Prostate gland (tissue), 2 donors: Measurements from ENCODE around the gene PAQR6.

Experiments
- POLR2A ChIP-seq: fragments of 450-650 bp; IDR thresholded peaks from one replicate; pipeline ENCODE4 v1.6.1; 2016; ENCODE audit warnings: antibody characterized with exemption, mild to moderate bottlenecking
- POLR2AphosphoS5 ChIP-seq: sonication (generic); formaldehyde crosslinking; IDR thresholded peaks from one replicate; pipeline ENCODE4 v1.6.1; 2017; ENCODE audit warnings: antibody characterized with exemption
- TF ChIP-seq, protein P1 (sequence below), 4 experiments: fragments of 200-600 bp in 2 of 4; fragments of 450-650 bp in 2 of 4; sonication (generic) in 2 of 4; IDR thresholded peaks; 1 replicate in 3 of 4; 2 replicates in 1 of 4; pipeline ENCODE4 v1.5.1; 2016 to 2019; ENCODE audit warnings: antibody characterized with exemption in 4 of 4, mild to moderate bottlenecking in 2 of 4, moderate library complexity in 2 of 4

DNA sequence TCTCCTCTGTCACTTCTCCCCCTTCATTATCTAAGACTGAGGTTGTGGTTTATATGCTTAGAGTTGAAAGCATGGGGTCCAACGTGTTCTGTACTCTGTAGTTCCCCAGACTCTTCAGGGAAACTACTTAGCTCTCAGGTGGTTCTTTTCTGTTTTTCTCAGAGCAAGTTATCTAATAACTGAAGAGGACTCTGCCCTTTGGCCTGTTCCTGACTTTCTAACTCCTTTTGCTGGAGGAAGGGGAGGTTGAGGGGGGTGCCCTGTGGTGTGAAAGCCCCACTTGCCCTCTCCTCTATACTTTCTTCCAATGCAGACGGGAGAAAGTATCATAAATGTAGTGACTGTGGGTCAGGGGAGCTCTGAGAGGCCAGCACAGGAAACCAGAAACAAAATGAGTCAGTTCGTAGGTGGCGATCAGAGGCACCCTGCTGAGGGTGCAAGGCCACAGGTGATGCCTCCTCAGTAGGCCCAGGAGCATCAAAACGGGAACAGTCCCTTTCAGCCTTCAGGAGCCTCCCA lies 49.0 kb downstream of the PAQR6 start:
- TF ChIP-seq, protein P1, sequence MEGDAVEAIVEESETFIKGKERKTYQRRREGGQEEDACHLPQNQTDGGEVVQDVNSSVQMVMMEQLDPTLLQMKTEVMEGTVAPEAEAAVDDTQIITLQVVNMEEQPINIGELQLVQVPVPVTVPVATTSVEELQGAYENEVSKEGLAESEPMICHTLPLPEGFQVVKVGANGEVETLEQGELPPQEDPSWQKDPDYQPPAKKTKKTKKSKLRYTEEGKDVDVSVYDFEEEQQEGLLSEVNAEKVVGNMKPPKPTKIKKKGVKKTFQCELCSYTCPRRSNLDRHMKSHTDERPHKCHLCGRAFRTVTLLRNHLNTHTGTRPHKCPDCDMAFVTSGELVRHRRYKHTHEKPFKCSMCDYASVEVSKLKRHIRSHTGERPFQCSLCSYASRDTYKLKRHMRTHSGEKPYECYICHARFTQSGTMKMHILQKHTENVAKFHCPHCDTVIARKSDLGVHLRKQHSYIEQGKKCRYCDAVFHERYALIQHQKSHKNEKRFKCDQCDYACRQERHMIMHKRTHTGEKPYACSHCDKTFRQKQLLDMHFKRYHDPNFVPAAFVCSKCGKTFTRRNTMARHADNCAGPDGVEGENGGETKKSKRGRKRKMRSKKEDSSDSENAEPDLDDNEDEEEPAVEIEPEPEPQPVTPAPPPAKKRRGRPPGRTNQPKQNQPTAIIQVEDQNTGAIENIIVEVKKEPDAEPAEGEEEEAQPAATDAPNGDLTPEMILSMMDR (IDR thresholded peaks at IDR 0.05): no peak
- no peak for TF ChIP-seq POLR2AphosphoS5
- no peak for TF ChIP-seq POLR2A
